Spleen (tissue), 11 donors: Measurements from ENCODE around the gene P2RY12. TPM values are rescaled to one million over a fixed set of nuclear protein-coding genes. Genes with fewer than 3 reads are reported as not detected.

ENCODE experiments used
- DNase-seq: peaks from one replicate; pipeline ENCODE4 v3.0.0-alpha.2; 2020
- H3K27ac ChIP-seq, 8 donors: fragments of 200-600 bp; sonication (generic) in 7 of 8; 1 replicate in 4 of 8; 2 replicates in 4 of 8; pipeline versions ENCODE4 v1.5.0 to v1.8.0; 2016 to 2021; ENCODE audit warnings: inconsistent platforms in 4 of 8, mild to moderate bottlenecking in 4 of 8, moderate library complexity in 1 of 8
- H3K27me3 ChIP-seq, 7 donors: fragments of 200-600 bp; sonication (generic) in 6 of 7; replicated peaks in 1 of 7; 1 replicate in 4 of 7; 2 replicates in 3 of 7; pipeline versions ENCODE4 v1.5.0 to v1.8.0; 2016 to 2021; ENCODE audit warnings: inconsistent platforms in 3 of 7, mild to moderate bottlenecking in 1 of 7
- H3K36me3 ChIP-seq, 6 donors: fragments of 200-600 bp; sonication (generic) in 5 of 6; 1 replicate in 4 of 6; 2 replicates in 2 of 6; pipeline versions ENCODE4 v1.5.0 to v1.8.0; 2016 to 2021; ENCODE audit warnings: inconsistent platforms in 2 of 6
- H3K4me1 ChIP-seq, 6 donors: fragments of 200-600 bp; sonication (generic) in 5 of 6; 1 replicate in 3 of 6; 2 replicates in 3 of 6; pipeline versions ENCODE4 v1.5.0 to v1.8.0; 2016 to 2021; ENCODE audit warnings: inconsistent platforms in 3 of 6
- H3K4me3 ChIP-seq, 8 donors: fragments of 200-600 bp; sonication (generic) in 7 of 8; 1 replicate in 4 of 8; 2 replicates in 4 of 8; pipeline versions ENCODE4 v1.5.0 to v1.8.0; 2016 to 2021; ENCODE audit warnings: inconsistent platforms in 4 of 8, mild to moderate bottlenecking in 4 of 8, moderate library complexity in 2 of 8
- H3K9me3 ChIP-seq, 8 donors: fragments of 200-600 bp; sonication (generic) in 7 of 8; 1 replicate in 4 of 8; 2 replicates in 4 of 8; pipeline versions ENCODE4 v1.5.0 to v1.8.0; 2016 to 2021; ENCODE audit warnings: inconsistent platforms in 4 of 8
- POLR2A ChIP-seq, 3 donors: fragments of 450-650 bp; IDR thresholded peaks; one replicate each; pipeline ENCODE4 v1.5.1; 2017; ENCODE audit warnings: antibody characterized with exemption in 3 of 3, mild to moderate bottlenecking in 1 of 3
- POLR2AphosphoS5 ChIP-seq, 3 donors: sonication (generic); formaldehyde crosslinking; IDR thresholded peaks; one replicate each; pipeline ENCODE4 v1.5.1; 2017; ENCODE audit warnings: antibody characterized with exemption in 3 of 3
- WGBS, 5 donors: extraction: QIAGEN DNeasy Blood & Tissue Kit in 3 of 5; methylation state at CpG; one replicate each; pipeline versions ENCODE4 v1.1.5 to v1.1.7; 2013 to 2018; 5-methylcytosine and 5-hydroxymethylcytosine counted together
- intact Hi-C: fragments of 100-400 bp; cut with DNase I; formaldehyde crosslinking; loops from one replicate; pipeline ENCODE4 v1.15.0; 2023; ENCODE audit warnings: low total_unique reads
- polyA plus RNA-seq, 3 donors: library from polyadenylated mRNA; stranded (reverse); fragments of 200-250 nt; gene quantifications; one replicate each; pipeline ENCODE4 v1.2.1, GENCODE V29; 2013
- total RNA-seq, 7 donors: library from RNA; depleted of rRNA in 3 of 7; stranded (reverse); fragments of >200 nt in 3 of 7; fragmentation: NEBNext Ultra II Directional in 4 of 7; extraction: Animal tissue kit (Norgen Biotek cat#: 25700) in 4 of 7; gene quantifications; one replicate each; pipeline versions ENCODE4 v1.1.0 to v1.2.1, GENCODE V29; 2016 to 2021
- TF ChIP-seq, protein P1 (sequence below), 11 experiments: fragments of 200-600 bp in 7 of 11; fragments of 450-650 bp in 4 of 11; sonication (generic) in 4 of 11; IDR thresholded peaks in 8 of 11; conservative IDR thresholded peaks in 3 of 11; 1 replicate in 7 of 11; 2 replicates in 4 of 11; pipeline versions ENCODE4 v1.4.0 to v1.8.0; 2016 to 2021; ENCODE audit warnings: antibody characterized with exemption in 11 of 11, inconsistent platforms in 4 of 11, mild to moderate bottlenecking in 1 of 11
- donor health status: healthy with polysubstance abuse.
- donor health status: DM: no; HTN: no; CAD: no; lungs with moderate emphysema.
- donor health status: DM: no; HTN: no; CAD: no.
- donor health status: Bipolar disorder and iron deficiency.
- donor health status: healthy.
- donor health status: DM: no; HTN: no; CAD: no.
- donor health status: DM: yes; HTN: yes; CAD: no.

The P2RY12 gene
- total and polyA plus RNA-seq, 10 donors = 0.78 to 19.2 (median 6.7) TPM

DNA sequence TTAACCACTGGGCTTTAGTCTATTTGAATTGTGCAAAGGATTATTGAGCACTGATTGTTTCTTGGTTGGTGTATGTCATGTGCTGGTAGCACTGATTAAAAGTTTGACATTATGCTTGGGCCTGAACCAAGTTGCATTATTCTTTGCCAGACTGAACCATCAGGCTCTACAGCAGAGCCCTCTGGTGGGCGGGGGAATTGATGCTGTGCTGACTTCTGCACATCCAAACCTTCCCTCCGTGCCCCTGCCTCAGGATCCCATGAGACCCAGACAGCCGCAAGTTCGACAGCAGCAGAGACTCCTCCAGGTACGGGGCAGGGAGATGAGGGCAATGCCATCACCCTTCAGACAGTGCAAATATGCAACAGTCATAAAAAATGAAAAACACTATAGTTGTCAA is 28.4 kb upstream of the P2RY12 start:
- no peaks in the 10 kb centered on the region for H3K4me1 ChIP-seq
- no peaks in the 10 kb centered on the region for H3K36me3 ChIP-seq
- H3K27ac ChIP-seq = no peak overlapping the region
- TF ChIP-seq POLR2AphosphoS5 (IDR thresholded peaks at IDR 0.05) (no peak), POLR2A (IDR thresholded peaks at IDR 0.05) (no peak)
- TF ChIP-seq, protein P1, sequence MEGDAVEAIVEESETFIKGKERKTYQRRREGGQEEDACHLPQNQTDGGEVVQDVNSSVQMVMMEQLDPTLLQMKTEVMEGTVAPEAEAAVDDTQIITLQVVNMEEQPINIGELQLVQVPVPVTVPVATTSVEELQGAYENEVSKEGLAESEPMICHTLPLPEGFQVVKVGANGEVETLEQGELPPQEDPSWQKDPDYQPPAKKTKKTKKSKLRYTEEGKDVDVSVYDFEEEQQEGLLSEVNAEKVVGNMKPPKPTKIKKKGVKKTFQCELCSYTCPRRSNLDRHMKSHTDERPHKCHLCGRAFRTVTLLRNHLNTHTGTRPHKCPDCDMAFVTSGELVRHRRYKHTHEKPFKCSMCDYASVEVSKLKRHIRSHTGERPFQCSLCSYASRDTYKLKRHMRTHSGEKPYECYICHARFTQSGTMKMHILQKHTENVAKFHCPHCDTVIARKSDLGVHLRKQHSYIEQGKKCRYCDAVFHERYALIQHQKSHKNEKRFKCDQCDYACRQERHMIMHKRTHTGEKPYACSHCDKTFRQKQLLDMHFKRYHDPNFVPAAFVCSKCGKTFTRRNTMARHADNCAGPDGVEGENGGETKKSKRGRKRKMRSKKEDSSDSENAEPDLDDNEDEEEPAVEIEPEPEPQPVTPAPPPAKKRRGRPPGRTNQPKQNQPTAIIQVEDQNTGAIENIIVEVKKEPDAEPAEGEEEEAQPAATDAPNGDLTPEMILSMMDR (IDR thresholded peaks at IDR 0.05 in 8 of 11, conservative IDR thresholded peaks at IDR 0.05 in 3 of 11) = no peak
- H3K27me3 ChIP-seq = no peaks in the 10 kb centered on the region
- no peak overlapping the region for H3K4me3 ChIP-seq
- DNase-seq = no peak
- peaks cover 0 to 9% (median 0%) of the 10 kb centered on the region in 8 donors for H3K9me3 ChIP-seq
- 88 to 94% (median 90%) methylated on average over 5 of the region's 5 CpGs for WGBS, 5 donors
- intact Hi-C loops = no loop called here

DNA sequence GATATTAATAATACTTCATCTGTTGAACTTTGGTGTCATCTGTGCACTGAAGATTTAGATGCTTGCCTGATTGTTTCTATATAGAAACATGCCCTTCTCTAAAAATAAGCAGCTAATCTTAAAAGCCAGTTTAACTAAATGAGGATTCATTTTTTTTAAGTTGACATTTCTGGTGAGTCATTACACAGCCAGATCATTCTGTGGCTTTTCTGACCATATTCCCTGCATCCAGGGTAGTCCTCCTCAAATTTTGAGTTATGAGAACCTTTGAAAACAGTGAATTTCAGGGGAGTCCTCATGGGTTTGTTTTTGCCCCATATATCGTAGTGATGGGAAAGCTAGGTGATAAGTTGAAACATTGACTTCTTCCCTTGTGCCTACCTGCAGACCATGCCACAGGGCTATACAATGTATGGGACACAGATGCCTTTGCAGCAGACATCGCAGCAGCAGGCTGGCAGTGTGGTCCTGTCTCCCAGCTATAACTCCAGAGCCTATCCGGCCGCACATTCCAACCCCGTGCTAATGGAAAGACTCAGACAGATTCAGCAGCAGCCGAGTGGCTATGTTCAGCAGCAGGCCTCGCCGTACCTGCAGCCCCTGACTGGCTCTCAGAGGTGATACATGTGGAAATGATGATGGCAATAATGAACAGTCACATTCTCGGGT is 26.5 kb upstream of the P2RY12 start:
- DNase-seq = no peak
- WGBS, 5 donors = 64 to 91% (median 89%) methylated on average over 6 to 9 of the region's 9 CpGs
- no peak overlapping the region for H3K27ac ChIP-seq

DNA sequence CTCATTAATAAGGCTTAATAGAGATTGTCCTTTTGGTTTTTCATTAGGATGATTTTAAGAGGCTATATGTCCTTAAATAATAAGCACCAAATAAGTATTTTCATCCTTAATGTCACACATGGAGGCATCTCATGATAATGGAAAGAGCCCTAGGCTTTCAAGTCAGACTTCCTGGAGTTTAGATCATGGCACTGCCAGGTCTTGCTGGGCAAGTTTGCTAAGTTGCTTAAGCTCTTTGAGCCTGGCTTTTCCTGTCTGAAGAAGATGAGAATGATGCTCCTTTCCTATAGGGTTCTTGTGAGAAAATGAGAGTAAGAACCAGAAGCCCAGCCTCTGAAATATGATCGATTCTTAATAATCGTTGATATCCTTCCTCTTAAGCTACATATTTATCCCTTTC is 23.4 kb upstream of the P2RY12 start:
- Histone ChIP-seq H3K36me3 (no peaks in the 10 kb centered on the region), H3K27ac (no peak overlapping the region), H3K9me3 (peaks cover 0 to 5% (median 0%) of the 10 kb centered on the region in 8 donors), H3K27me3 (no peaks in the 10 kb centered on the region), H3K4me3 (no peak overlapping the region), H3K4me1 (no peaks in the 10 kb centered on the region)
- DNase-seq = no peak
- intact Hi-C loops = no loop called here
- TF ChIP-seq, protein P1 (IDR thresholded peaks at IDR 0.05 in 8 of 11, conservative IDR thresholded peaks at IDR 0.05 in 3 of 11) = no peak
- TF ChIP-seq POLR2A (IDR thresholded peaks at IDR 0.05) = no peak
- no peak for TF ChIP-seq POLR2AphosphoS5 (IDR thresholded peaks at IDR 0.05)
- WGBS, 5 donors = 92 to 95% (median 94%) methylated on average over 2 of the region's 2 CpGs

More for the DNA sequence above, 26.5 kb upstream of the P2RY12 start:
- peaks cover 0 to 9% (median 0%) of the 10 kb centered on the region in 8 donors for H3K9me3 ChIP-seq
- no peaks in the 10 kb centered on the region for H3K4me1 ChIP-seq
- no peak overlapping the region for H3K4me3 ChIP-seq
- no peaks in the 10 kb centered on the region for H3K27me3 ChIP-seq
- TF ChIP-seq POLR2AphosphoS5 (IDR thresholded peaks at IDR 0.05) (no peak), POLR2A (IDR thresholded peaks at IDR 0.05) (no peak)
- TF ChIP-seq, protein P1 (IDR thresholded peaks at IDR 0.05 in 8 of 11, conservative IDR thresholded peaks at IDR 0.05 in 3 of 11) = no peak
- no peaks in the 10 kb centered on the region for H3K36me3 ChIP-seq
- intact Hi-C loops = no loop called here

DNA sequence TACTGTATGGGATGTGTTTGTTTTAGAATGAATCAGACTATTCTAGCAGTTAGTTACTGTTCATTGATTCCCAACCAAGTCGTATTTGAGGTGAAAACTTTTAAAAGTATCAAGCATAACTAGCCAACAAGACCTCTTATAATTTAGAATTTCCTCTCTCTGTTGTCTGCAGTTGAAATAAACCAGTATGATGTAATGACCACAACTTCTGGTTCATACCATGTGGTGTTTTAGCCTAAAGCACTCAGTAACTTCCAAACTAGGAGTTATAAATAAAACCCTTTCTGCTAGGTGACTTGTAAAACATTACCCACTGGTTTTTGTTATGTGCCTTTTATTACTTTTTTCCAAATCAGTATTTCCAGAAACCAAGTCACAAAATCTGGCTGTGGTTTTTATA is 19.8 kb upstream of the P2RY12 start:
- H3K9me3 ChIP-seq = no peaks in the 10 kb centered on the region
- intact Hi-C loops = no loop called here

More for the DNA sequence above, 19.8 kb upstream of the P2RY12 start:
- Histone ChIP-seq H3K4me3 (no peak overlapping the region), H3K27ac (no peak overlapping the region), H3K27me3 (no peaks in the 10 kb centered on the region), H3K4me1 (peaks cover 0 to 3% (median 0%) of the 10 kb centered on the region in 6 donors), H3K36me3 (no peaks in the 10 kb centered on the region)
- no peak for TF ChIP-seq POLR2AphosphoS5 (IDR thresholded peaks at IDR 0.05)
- TF ChIP-seq, protein P1 (IDR thresholded peaks at IDR 0.05 in 8 of 11, conservative IDR thresholded peaks at IDR 0.05 in 3 of 11) = no peak
- no peak for TF ChIP-seq POLR2A (IDR thresholded peaks at IDR 0.05)
- DNase-seq = no peak
- WGBS, 5 donors = 15 to 37% (median 27%) methylated on average over 1 of the region's 1 CpG
